H1 (cell line): ENCODE data around the gene VAV2. TPM values are rescaled to one million over a fixed set of nuclear protein-coding genes. Genes with fewer than 3 reads are reported as not detected.

Experiments
- CTCF ChIA-PET: fragments of 300-600 bp; sonication (Branson Sonifier 250); formaldehyde crosslinking; loops from one replicate; lab custom pipeline; 2021; ENCODE audit not compliant: partially characterized antibody; lab: Charles Lee
- POLR2A ChIA-PET: fragments of 300-600 bp; sonication (Branson Sonifier 250); formaldehyde crosslinking; loops from one replicate; lab custom pipeline; 2021; ENCODE audit warnings: inconsistent platforms; ENCODE audit not compliant: partially characterized antibody; lab: Charles Lee
- DNase-seq, 2 experiments: peaks; one replicate each; pipeline versions ENCODE4 v3.0.0 to v3.0.0-alpha.2; 2010 to 2022; ENCODE audit warnings: low spot score in 2 of 2, low read depth in 1 of 2, mixed read lengths in 1 of 2
- FAIRE-seq: peaks from 2 replicates; lab custom pipeline; 2011; peaks lifted over from hg19 to GRCh38; lab: Jason Lieb, UNC
- H2AFZ ChIP-seq: 2 replicates; pipeline ENCODE4 v1.8.1; 2012; ENCODE audit warnings: low read length, inconsistent platforms
- H2AK5ac ChIP-seq: 2 replicates; pipeline ENCODE4 v1.6.1; 2013; ENCODE audit warnings: low read depth, low read length
- H2BK120ac ChIP-seq: replicated peaks from 2 replicates; pipeline ENCODE3; 2013; ENCODE audit warnings: low read depth, low read length, inconsistent platforms
- H2BK12ac ChIP-seq: 2 replicates; pipeline ENCODE4 v1.6.1; 2013; ENCODE audit warnings: low read depth, low read length
- H2BK15ac ChIP-seq: 2 replicates; pipeline ENCODE4 v1.6.1; 2013; ENCODE audit warnings: low read length
- H2BK20ac ChIP-seq: 2 replicates; pipeline ENCODE4 v1.6.1; 2013; ENCODE audit warnings: low read length
- H2BK5ac ChIP-seq: 2 replicates; pipeline ENCODE4 v1.6.1; 2013; ENCODE audit warnings: low read depth, low read length
- H3K14ac ChIP-seq: 2 replicates; pipeline ENCODE4 v1.6.1; 2013; ENCODE audit warnings: inconsistent platforms; ENCODE audit not compliant: insufficient read length
- H3K18ac ChIP-seq: 2 replicates; pipeline ENCODE4 v1.6.1; 2013; ENCODE audit warnings: low read length; ENCODE audit errors: extremely low read depth
- H3K23ac ChIP-seq: 2 replicates; pipeline ENCODE4 v1.6.1; 2013; ENCODE audit warnings: inconsistent platforms; ENCODE audit not compliant: insufficient read length
- H3K23me2 ChIP-seq: 2 replicates; pipeline ENCODE4 v1.6.1; 2013; ENCODE audit warnings: low read depth, low read length
- H3K27ac ChIP-seq: 2 replicates; pipeline ENCODE4 v1.6.1; 2011; ENCODE audit warnings: low read depth, low read length, inconsistent platforms
- H3K27me3 ChIP-seq, 4 experiments: replicated peaks in 1 of 4; 1 replicate in 1 of 4; 2 replicates in 3 of 4; pipeline versions ENCODE4 v1.6.1 to v1.8.1; 2011 to 2013; ENCODE audit warnings: low read length in 3 of 4, mild to moderate bottlenecking in 3 of 4, inconsistent platforms in 2 of 4, mixed read lengths in 2 of 4, moderate library complexity in 1 of 4; ENCODE audit not compliant: control insufficient read depth in 3 of 4, insufficient read depth in 3 of 4; ENCODE audit errors: extremely low read depth in 1 of 4
- H3K36me3 ChIP-seq, 4 experiments: 2 replicates each; pipeline versions ENCODE4 v1.6.1 to v1.8.1; 2011 to 2013; ENCODE audit warnings: mild to moderate bottlenecking in 4 of 4, low read length in 3 of 4, moderate library complexity in 2 of 4, control low read depth in 1 of 4, inconsistent platforms in 1 of 4; ENCODE audit not compliant: insufficient read depth in 4 of 4, control insufficient read depth in 2 of 4
- H3K4ac ChIP-seq: replicated peaks from 2 replicates; pipeline ENCODE3; 2013; ENCODE audit warnings: low read length, low read depth, mixed read lengths, inconsistent platforms; ENCODE audit not compliant: insufficient read length
- H3K4me1 ChIP-seq, 4 experiments: replicated peaks in 1 of 4; 1 replicate in 1 of 4; 2 replicates in 3 of 4; pipeline versions ENCODE4 v1.6.1 to v1.8.1; 2011 to 2013; ENCODE audit warnings: low read length in 3 of 4, inconsistent platforms in 2 of 4, mixed read lengths in 1 of 4; ENCODE audit not compliant: insufficient read depth in 4 of 4, control insufficient read depth in 3 of 4
- H3K4me2 ChIP-seq, 2 experiments: 2 replicates each; pipeline versions ENCODE4 v1.6.1 to v1.8.1; 2011 to 2013; ENCODE audit warnings: low read depth in 2 of 2, low read length in 2 of 2, control low read depth in 1 of 2, inconsistent platforms in 1 of 2, mild to moderate bottlenecking in 1 of 2; ENCODE audit not compliant: insufficient read depth in 1 of 2
- H3K4me3 ChIP-seq, 4 experiments: fragments of 200-600, 300-600 bp in 1 of 4; sonication (generic), shearing (Covaris generic), sonication (Bioruptor Twin) in 1 of 4; 2 replicates each; pipeline versions ENCODE4 v1.5.1 to v1.8.1; 2011 to 2016; ENCODE audit warnings: low read length in 4 of 4, low read depth in 3 of 4, control low read depth in 2 of 4, inconsistent platforms in 2 of 4, mild to moderate bottlenecking in 2 of 4, mixed read lengths in 1 of 4, moderate library complexity in 1 of 4; ENCODE audit not compliant: insufficient read depth in 2 of 4; ENCODE audit errors: extremely low read depth in 1 of 4
- H3K56ac ChIP-seq: replicated peaks from 2 replicates; pipeline ENCODE3; 2013; ENCODE audit warnings: low read depth, mild to moderate bottlenecking, mixed read lengths, low read length, inconsistent platforms; ENCODE audit not compliant: insufficient read length
- H3K79me1 ChIP-seq: 2 replicates; pipeline ENCODE4 v1.6.1; 2013; ENCODE audit warnings: low read depth, low read length, control low read depth
- H3K79me2 ChIP-seq, 2 experiments: 2 replicates each; pipeline versions ENCODE4 v1.6.1 to v1.8.1; 2012 to 2013; ENCODE audit warnings: low read length in 2 of 2, mild to moderate bottlenecking in 2 of 2, inconsistent platforms in 1 of 2; ENCODE audit not compliant: insufficient read depth in 2 of 2, control insufficient read depth in 1 of 2
- H3K9ac ChIP-seq, 4 experiments: replicated peaks in 1 of 4; 1 replicate in 1 of 4; 2 replicates in 3 of 4; pipeline versions ENCODE4 v1.6.1 to v1.8.1; 2011 to 2013; ENCODE audit warnings: low read depth in 3 of 4, low read length in 3 of 4, control low read depth in 2 of 4, mild to moderate bottlenecking in 2 of 4, moderate library complexity in 2 of 4, inconsistent platforms in 1 of 4; ENCODE audit errors: extremely low read depth in 1 of 4
- H3K9me3 ChIP-seq, 2 experiments: 2 replicates each; pipeline versions ENCODE4 v1.6.1 to v1.8.1; 2012 to 2013; ENCODE audit warnings: mild to moderate bottlenecking in 2 of 2, moderate library complexity in 2 of 2, control low read depth in 1 of 2, inconsistent platforms in 1 of 2, low read depth in 1 of 2, low read length in 1 of 2, mixed read lengths in 1 of 2; ENCODE audit not compliant: insufficient read depth in 2 of 2
- H4K20me1 ChIP-seq, 2 experiments: replicated peaks in 1 of 2; 2 replicates each; pipeline versions ENCODE3 to v1.8.1; 2011 to 2013; ENCODE audit warnings: inconsistent platforms in 2 of 2, low read length in 2 of 2, mild to moderate bottlenecking in 1 of 2; ENCODE audit not compliant: insufficient read depth in 2 of 2, control insufficient read depth in 1 of 2
- H4K5ac ChIP-seq: 2 replicates; pipeline ENCODE4 v1.6.1; 2013; ENCODE audit warnings: low read length, low read depth, mixed read lengths, inconsistent platforms; ENCODE audit not compliant: insufficient read length
- H4K8ac ChIP-seq: 2 replicates; pipeline ENCODE4 v1.8.0; 2013; ENCODE audit warnings: mild to moderate bottlenecking, moderate library complexity, low read length, inconsistent platforms; ENCODE audit not compliant: insufficient read depth; ENCODE audit errors: extremely low read depth
- H4K91ac ChIP-seq: replicated peaks from 2 replicates; pipeline ENCODE3; 2013; ENCODE audit warnings: low read length, mixed read lengths, inconsistent platforms; ENCODE audit not compliant: insufficient read length
- ATF3 ChIP-seq: IDR thresholded peaks from 2 replicates; pipeline ENCODE4 v1.6.1; 2011; ENCODE audit warnings: low read depth, mild to moderate bottlenecking, low read length; ENCODE audit not compliant: insufficient read depth
- CREB1 ChIP-seq: IDR thresholded peaks from 2 replicates; pipeline ENCODE4 v1.6.1; 2012; ENCODE audit warnings: inconsistent platforms
- KDM5A ChIP-seq: fragments of 200-600 bp; IDR thresholded peaks from 2 replicates; pipeline ENCODE4 v1.7.1; 2012; ENCODE audit warnings: mild to moderate bottlenecking, low read length, inconsistent platforms, mixed read lengths
- PHF8 ChIP-seq: fragments of 200-600 bp; sonication (generic); conservative IDR thresholded peaks from 2 replicates; pipeline ENCODE4 v1.7.1; 2012; ENCODE audit warnings: low read depth, mild to moderate bottlenecking, inconsistent platforms, low read length, moderate library complexity
- TCF12 ChIP-seq: IDR thresholded peaks from 2 replicates; pipeline ENCODE4 v1.6.1; 2011; ENCODE audit warnings: low read depth, mild to moderate bottlenecking, low read length
- WGBS, 2 experiments: shearing (Covaris generic) in 1 of 2; methylation state at CpG; one replicate each; pipeline versions ENCODE4 v1.1.6 to v1.1.7; 2013 to 2015; ENCODE audit warnings: low lambda C conversion rate in 2 of 2, mixed read lengths in 2 of 2, inconsistent platforms in 1 of 2, low coverage in 1 of 2, missing lambda C conversion rate in 1 of 2; ENCODE audit not compliant: insufficient replicate concordance in 2 of 2, insufficient coverage in 1 of 2, insufficient read length in 1 of 2; ENCODE audit errors: extremely low coverage in 1 of 2, missing lambda C conversion rate in 1 of 2; 5-methylcytosine and 5-hydroxymethylcytosine counted together
- polyA plus RNA-seq, 7 experiments: library from polyadenylated mRNA; depleted of rRNA in 3 of 7; stranded (reverse) in 5 of 7; unstranded in 2 of 7; fragments of >200 nt in 5 of 7; fragments of 200-250 nt in 2 of 7; gene quantifications; 1 replicate in 5 of 7; 2 replicates in 1 of 7; 4 replicates in 1 of 7; pipeline versions ENCODE4 v1.2.1 to v1.2.3, GENCODE V29; 2011 to 2013; ENCODE audit warnings: missing spikeins in 2 of 7, mixed read lengths in 2 of 7
- total RNA-seq: library from RNA; stranded (reverse); fragmentation: NEBNext Ultra II Directional; extraction: Animal tissue kit (Norgen Biotek cat#: 25700); gene quantifications from 2 replicates; pipeline ENCODE4 v1.2.1, GENCODE V29; 2021

Gene VAV2
- total and polyA plus RNA-seq, 2 of the 8 experiments (the other 6 are each of a cell fraction or from before 2014, with no cell fraction given), result 13.6 to 37.6 TPM

GRCh38 chr9:133843751-133844397 is 148.2 kb downstream of the VAV2 start:
- ChIA-PET POLR2A (no interaction called here), CTCF (interaction anchor here (0.6 to 2.2 kb wide), 9 partner anchors 16 to 397 kb away, joined by 3 to 8 read pairs (median 4); no protein-coding TSS in a partner anchor)
- WGBS, 2 experiments, result 86% methylated on average over 18 of the region's 19 CpGs; no CpG with 5 or more reads in 1 of the 2 experiments
- peaks cover 3% of the 10 kb centered on the region; the same call in 1 of the 2 replicates for H3K23me2 ChIP-seq
- H3K56ac ChIP-seq, result no peak overlapping the region
- H2BK12ac ChIP-seq, result no peak overlapping the region
- no peak for TF ChIP-seq ATF3
- TF ChIP-seq KDM5A, result no peak
- TF ChIP-seq CREB1, result no peak
- no peak for TF ChIP-seq PHF8
- no peak for TF ChIP-seq TCF12
- H3K4me1 ChIP-seq, result peaks cover 0 to 24% (median 18%) of the 10 kb centered on the region in 4 experiments; a peak in 6 of 7 replicates
- H4K8ac ChIP-seq, result no peak overlapping the region
- DNase-seq (no peak), FAIRE-seq (no peak)
- H2AK5ac ChIP-seq, result no peak overlapping the region
- H2AFZ ChIP-seq, result no peak overlapping the region
- H3K4me3 ChIP-seq, result no peak overlapping the region
- no peak overlapping the region for H2BK20ac ChIP-seq
- no peak overlapping the region for H4K5ac ChIP-seq
- no peak overlapping the region for H3K23ac ChIP-seq
- H2BK15ac ChIP-seq, result no peak overlapping the region
- H3K14ac ChIP-seq, result no peak overlapping the region
- H3K27ac ChIP-seq, result no peak overlapping the region
- H3K4me2 ChIP-seq, result no peak overlapping the region
- H3K18ac ChIP-seq, result no peak overlapping the region
- H3K79me2 ChIP-seq, result peaks cover 0 to 8% of the 10 kb centered on the region in 2 experiments; a peak in 1 of 4 replicates
- H2BK120ac ChIP-seq, result no peak overlapping the region
- no peak overlapping the region for H3K9ac ChIP-seq
- H3K9me3 ChIP-seq, result no peaks in the 10 kb centered on the region
- no peak overlapping the region for H3K4ac ChIP-seq
- peaks cover 4 to 12% of the 10 kb centered on the region in 2 experiments for H4K20me1 ChIP-seq
- no peaks in the 10 kb centered on the region for H3K36me3 ChIP-seq
- no peak overlapping the region for H2BK5ac ChIP-seq
- no peaks in the 10 kb centered on the region for H3K27me3 ChIP-seq
- H4K91ac ChIP-seq, result no peak overlapping the region
- peaks cover 9% of the 10 kb centered on the region for H3K79me1 ChIP-seq
